ENCODE measurements around the gene PDSS2. TPM values are rescaled to one million over a fixed set of nuclear protein-coding genes. Genes with fewer than 3 reads are reported as not detected.

The PDSS2 gene
- total RNA-seq, 1 donor from 2014 or later: 7.9 TPM

DNA sequence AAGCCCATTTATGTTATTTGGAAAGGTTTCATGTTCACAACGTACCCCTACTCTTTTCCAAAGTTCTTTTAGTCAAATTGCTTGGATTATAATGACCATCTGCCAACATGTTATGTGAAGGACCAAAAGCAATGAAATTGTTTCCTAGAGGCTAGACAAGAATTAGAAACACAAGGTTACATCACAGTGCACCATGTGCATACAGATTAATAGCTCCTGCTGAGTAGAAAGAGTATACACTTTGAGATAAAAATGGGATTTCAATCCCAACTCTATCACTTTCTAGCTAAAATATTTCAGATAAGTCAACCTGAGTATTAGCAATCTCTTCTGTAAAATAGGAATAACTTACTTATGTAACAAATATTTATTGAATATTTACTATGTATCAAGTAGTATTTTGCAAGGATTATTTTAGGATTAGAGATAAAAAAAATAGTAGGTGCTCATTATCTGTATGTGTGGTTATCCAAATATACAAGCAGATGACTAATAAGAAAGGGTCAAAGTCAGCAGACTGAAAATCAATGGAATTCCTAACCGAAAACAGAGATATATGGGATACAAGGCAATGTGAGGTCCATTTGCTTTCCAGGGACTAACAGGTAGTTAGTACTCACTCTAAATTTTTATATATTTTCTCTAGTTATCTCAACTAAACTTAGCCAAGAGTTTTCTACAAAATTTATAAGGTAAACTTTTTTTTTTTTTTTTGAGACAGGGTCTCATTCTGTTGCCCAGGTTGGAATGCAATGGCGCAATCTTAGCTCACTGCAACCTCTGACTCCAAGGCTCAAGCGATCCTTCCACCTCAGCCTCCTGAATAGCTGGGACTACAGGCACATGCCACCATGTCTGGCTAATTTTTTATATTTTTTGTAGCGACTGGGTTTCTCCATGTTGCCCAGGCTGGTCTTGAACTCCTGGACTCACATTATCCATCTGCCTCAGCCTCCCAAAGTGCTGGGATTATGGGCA is 127.7 kb downstream of the PDSS2 start:
- no peaks in the 10 kb centered on the region for H3K4me1 Mint-ChIP-seq (ENCODE audit: unreplicated experiment)
- H3K27ac Mint-ChIP-seq (ENCODE audit: unreplicated experiment): no peak overlapping the region
- H3K4me3 Mint-ChIP-seq (ENCODE audit: unreplicated experiment): no peak overlapping the region
- no peaks in the 10 kb centered on the region for H3K9me3 Mint-ChIP-seq (ENCODE audit: unreplicated experiment)
- H3K36me3 Mint-ChIP-seq (ENCODE audit: low read depth, unreplicated experiment): no peaks in the 10 kb centered on the region
- TF ChIP-seq, protein P1, sequence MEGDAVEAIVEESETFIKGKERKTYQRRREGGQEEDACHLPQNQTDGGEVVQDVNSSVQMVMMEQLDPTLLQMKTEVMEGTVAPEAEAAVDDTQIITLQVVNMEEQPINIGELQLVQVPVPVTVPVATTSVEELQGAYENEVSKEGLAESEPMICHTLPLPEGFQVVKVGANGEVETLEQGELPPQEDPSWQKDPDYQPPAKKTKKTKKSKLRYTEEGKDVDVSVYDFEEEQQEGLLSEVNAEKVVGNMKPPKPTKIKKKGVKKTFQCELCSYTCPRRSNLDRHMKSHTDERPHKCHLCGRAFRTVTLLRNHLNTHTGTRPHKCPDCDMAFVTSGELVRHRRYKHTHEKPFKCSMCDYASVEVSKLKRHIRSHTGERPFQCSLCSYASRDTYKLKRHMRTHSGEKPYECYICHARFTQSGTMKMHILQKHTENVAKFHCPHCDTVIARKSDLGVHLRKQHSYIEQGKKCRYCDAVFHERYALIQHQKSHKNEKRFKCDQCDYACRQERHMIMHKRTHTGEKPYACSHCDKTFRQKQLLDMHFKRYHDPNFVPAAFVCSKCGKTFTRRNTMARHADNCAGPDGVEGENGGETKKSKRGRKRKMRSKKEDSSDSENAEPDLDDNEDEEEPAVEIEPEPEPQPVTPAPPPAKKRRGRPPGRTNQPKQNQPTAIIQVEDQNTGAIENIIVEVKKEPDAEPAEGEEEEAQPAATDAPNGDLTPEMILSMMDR (IDR thresholded peaks at IDR 0.05; ENCODE audit: unreplicated experiment): no peak
- H3K27me3 Mint-ChIP-seq (ENCODE audit: unreplicated experiment): no peaks in the 10 kb centered on the region
- no peak for DNase-seq (ENCODE audit: low spot score)

DNA sequence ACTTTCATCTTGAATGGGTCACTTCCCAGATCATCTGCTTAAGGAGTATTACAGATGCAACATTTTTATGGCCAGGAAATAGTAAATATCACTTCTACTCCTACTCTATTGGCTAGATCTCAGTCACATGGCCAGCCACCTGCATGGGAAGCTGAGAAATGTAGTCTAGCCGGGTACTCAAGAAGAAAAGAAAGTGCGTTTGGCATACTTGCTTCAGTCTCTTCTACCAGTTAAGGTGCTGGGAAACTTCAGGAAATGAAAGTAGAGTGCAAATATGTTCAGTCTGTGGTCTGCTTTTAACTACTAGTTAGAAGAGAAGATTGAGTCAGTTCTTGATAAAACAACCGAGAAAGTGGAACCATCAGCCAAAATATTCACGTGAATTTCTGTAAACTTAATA is 129.2 kb downstream of the PDSS2 start:
- no peak for DNase-seq (ENCODE audit: low spot score)
- TF ChIP-seq, protein P1 (IDR thresholded peaks at IDR 0.05; ENCODE audit: unreplicated experiment): no peak
- H3K27ac Mint-ChIP-seq (ENCODE audit: unreplicated experiment): no peak overlapping the region
- no peaks in the 10 kb centered on the region for H3K27me3 Mint-ChIP-seq (ENCODE audit: unreplicated experiment)
- no peaks in the 10 kb centered on the region for H3K9me3 Mint-ChIP-seq (ENCODE audit: unreplicated experiment)
- H3K36me3 Mint-ChIP-seq (ENCODE audit: low read depth, unreplicated experiment): no peaks in the 10 kb centered on the region
- no peak overlapping the region for H3K4me3 Mint-ChIP-seq (ENCODE audit: unreplicated experiment)
- H3K4me1 Mint-ChIP-seq (ENCODE audit: unreplicated experiment): no peaks in the 10 kb centered on the region

DNA sequence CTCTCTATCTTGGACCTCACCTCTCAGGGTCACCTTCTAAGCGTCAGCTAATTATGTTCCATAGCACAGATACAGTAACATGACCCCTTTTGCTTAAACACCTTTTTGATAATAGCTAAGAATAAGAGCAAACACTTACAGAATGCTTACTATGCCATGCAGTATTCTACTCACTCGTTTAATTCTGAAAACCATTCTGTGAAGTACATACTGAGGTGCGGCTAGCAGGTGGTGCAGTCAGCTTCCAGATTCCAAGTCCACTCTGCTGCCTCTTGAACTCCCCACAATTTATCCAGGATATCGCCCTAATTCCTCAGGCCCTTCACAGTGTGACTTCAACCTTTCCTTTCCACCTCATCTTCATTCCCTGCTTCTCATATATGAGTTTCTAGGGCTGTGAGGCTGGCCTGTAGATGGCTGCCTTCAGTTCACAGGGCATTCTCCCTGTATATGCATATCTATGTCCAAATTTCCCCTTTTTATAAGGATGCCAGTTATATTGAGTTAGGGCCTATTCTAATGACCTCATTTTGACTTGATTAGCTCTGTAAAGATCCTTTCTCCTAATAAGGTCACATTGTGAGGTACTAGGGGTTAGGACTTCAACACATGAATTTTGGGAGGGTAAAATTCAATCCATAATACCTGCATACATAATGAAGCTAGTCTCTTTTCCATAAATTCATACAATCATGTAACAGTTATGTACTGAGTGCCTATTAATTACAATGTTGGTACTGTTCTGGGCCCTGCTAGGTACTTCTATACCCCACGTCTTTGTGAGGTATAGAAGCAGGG is 130.1 kb downstream of the PDSS2 start:
- H3K9me3 Mint-ChIP-seq (ENCODE audit: unreplicated experiment): no peaks in the 10 kb centered on the region
- H3K27ac Mint-ChIP-seq (ENCODE audit: unreplicated experiment): no peak overlapping the region
- no peaks in the 10 kb centered on the region for H3K36me3 Mint-ChIP-seq (ENCODE audit: low read depth, unreplicated experiment)
- TF ChIP-seq, protein P1 (IDR thresholded peaks at IDR 0.05; ENCODE audit: unreplicated experiment): no peak
- no peak overlapping the region for H3K4me3 Mint-ChIP-seq (ENCODE audit: unreplicated experiment)
- H3K4me1 Mint-ChIP-seq (ENCODE audit: unreplicated experiment): no peaks in the 10 kb centered on the region
- no peak for DNase-seq (ENCODE audit: low spot score)
- H3K27me3 Mint-ChIP-seq (ENCODE audit: unreplicated experiment): no peaks in the 10 kb centered on the region

DNA sequence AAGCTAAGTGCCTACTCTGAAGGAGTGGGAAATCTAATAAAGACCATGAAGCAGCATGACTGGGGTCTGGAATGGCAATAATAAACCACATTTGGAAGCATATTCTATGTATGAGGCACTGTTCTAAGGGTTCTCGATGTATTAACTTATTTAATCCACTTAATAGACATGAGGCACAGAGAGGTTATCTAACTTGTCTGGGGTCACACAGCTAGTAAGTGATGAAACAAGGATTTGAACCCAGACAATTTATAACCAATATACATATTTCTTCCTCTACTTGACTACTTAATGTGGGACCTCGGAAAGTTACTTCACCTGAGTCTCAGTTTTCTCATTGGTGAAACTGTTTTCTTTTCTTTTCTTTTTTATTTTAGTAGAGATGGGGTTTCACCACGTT is 131.3 kb downstream of the PDSS2 start:
- no peak for DNase-seq (ENCODE audit: low spot score)
- Mint-ChIP-seq H3K27ac (ENCODE audit: unreplicated experiment) (no peak overlapping the region), H3K36me3 (ENCODE audit: low read depth, unreplicated experiment) (no peaks in the 10 kb centered on the region), H3K27me3 (ENCODE audit: unreplicated experiment) (no peaks in the 10 kb centered on the region), H3K4me3 (ENCODE audit: unreplicated experiment) (no peak overlapping the region), H3K4me1 (ENCODE audit: unreplicated experiment) (no peaks in the 10 kb centered on the region), H3K9me3 (ENCODE audit: unreplicated experiment) (no peaks in the 10 kb centered on the region)
- TF ChIP-seq, protein P1 (IDR thresholded peaks at IDR 0.05; ENCODE audit: unreplicated experiment): no peak
